ENCODE results near the gene PIK3CD.
"Not testable (repeated sequence)": the region's sequence is repeated elsewhere in the genome, so short reads cannot be mapped to it uniquely, and the experiment has no call there.

Gene PIK3CD

DNA sequence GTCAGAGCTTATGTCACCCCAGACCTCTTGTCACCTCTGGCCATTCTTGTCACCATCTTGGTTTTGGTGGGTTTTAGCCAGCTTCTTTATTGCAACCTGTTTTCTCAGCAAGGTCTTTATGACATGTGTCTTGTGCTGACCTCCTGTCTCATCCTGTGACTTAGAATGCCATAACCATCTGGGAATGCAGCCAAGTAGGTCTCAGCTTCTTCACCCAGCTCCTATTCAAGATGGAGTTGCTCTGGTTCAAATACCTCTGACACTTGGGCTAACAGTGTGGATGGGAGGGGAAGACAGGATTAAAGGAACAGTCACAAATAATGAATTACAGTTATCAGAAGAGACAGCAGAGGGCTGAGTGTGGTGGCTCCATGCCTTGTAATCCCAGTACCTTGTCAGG is 30.5 kb upstream of the PIK3CD start:
- no peak overlapping the region for H3K4me3 ChIP-seq (ENCODE audit: insufficient read depth, low read depth, low read length, poor library complexity, severe bottlenecking)
- no peak overlapping the region for H3K27ac ChIP-seq (ENCODE audit: insufficient read depth, low read length, poor library complexity, severe bottlenecking)
- peaks cover 1% of the 10 kb centered on the region for H3K4me1 ChIP-seq (ENCODE audit: control insufficient read depth, insufficient read depth, low read length, poor library complexity, severe bottlenecking)
- H3K36me3 ChIP-seq (ENCODE audit: control insufficient read depth, insufficient read depth, low read length): no peaks in the 10 kb centered on the region
- no peak for DNase-seq
- H3K27me3 ChIP-seq (replicated peaks; ENCODE audit: control insufficient read depth, insufficient read depth, low read length, poor library complexity, severe bottlenecking): no peaks in the 10 kb centered on the region
- no peaks in the 10 kb centered on the region for H3K9me3 ChIP-seq (ENCODE audit: control insufficient read depth, low read length)

DNA sequence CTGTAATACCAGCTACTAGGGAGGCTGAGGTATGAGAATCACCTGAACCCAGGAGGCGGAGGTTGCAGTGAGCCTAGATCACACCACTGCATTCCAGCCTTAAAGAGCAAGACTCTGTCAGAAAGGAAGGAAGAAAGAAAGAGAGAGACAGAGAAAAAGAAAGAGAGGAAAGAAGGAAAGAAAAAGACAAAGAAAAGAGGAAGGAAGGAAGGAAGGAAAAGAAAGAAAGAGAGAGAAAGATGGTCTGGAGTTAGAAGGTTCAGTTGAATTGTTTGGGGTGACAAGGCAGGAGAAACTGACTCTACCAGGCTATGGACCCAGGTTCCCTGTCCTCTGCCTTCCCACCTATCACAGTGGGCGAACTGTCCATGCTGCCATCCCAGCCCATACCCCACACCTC is 27.4 kb upstream of the PIK3CD start:
- H3K9me3 ChIP-seq (ENCODE audit: control insufficient read depth, low read length): no peaks in the 10 kb centered on the region
- no peak for DNase-seq
- no peak overlapping the region for H3K27ac ChIP-seq (ENCODE audit: insufficient read depth, low read length, poor library complexity, severe bottlenecking)
- H3K4me3 ChIP-seq (ENCODE audit: insufficient read depth, low read depth, low read length, poor library complexity, severe bottlenecking): no peak overlapping the region
- H3K4me1 ChIP-seq (ENCODE audit: control insufficient read depth, insufficient read depth, low read length, poor library complexity, severe bottlenecking): peaks cover 26% of the 10 kb centered on the region
- H3K36me3 ChIP-seq (ENCODE audit: control insufficient read depth, insufficient read depth, low read length): no peaks in the 10 kb centered on the region
- H3K27me3 ChIP-seq (replicated peaks; ENCODE audit: control insufficient read depth, insufficient read depth, low read length, poor library complexity, severe bottlenecking): no peaks in the 10 kb centered on the region

DNA sequence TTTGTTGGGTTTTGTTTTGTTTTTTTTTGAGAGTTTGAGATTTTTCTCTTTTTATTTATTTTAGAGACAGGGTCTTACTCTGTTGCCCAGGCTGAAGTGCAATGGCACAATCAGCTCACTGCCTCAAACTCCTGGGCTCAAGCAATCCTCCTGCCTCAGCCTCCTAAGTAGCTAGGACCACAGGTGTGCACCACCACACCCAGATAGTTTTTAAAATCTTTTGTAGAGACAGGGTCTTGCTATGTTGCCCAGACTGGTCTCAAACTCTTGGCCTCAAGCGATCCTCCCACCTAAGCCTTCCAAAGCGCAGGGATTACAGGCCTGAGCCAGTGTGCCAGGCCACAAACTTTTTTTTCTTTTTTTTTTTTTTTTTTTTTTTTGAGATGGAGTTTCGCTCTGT is 26.5 kb upstream of the PIK3CD start:
- peaks cover 27% of the 10 kb centered on the region for H3K4me1 ChIP-seq (ENCODE audit: control insufficient read depth, insufficient read depth, low read length, poor library complexity, severe bottlenecking)
- not testable (repeated sequence) for H3K27me3 ChIP-seq (replicated peaks; ENCODE audit: control insufficient read depth, insufficient read depth, low read length, poor library complexity, severe bottlenecking); H3K4me3 ChIP-seq (ENCODE audit: insufficient read depth, low read depth, low read length, poor library complexity, severe bottlenecking); H3K27ac ChIP-seq (ENCODE audit: insufficient read depth, low read length, poor library complexity, severe bottlenecking); DNase-seq; H3K9me3 ChIP-seq (ENCODE audit: control insufficient read depth, low read length); H3K36me3 ChIP-seq (ENCODE audit: control insufficient read depth, insufficient read depth, low read length)

DNA sequence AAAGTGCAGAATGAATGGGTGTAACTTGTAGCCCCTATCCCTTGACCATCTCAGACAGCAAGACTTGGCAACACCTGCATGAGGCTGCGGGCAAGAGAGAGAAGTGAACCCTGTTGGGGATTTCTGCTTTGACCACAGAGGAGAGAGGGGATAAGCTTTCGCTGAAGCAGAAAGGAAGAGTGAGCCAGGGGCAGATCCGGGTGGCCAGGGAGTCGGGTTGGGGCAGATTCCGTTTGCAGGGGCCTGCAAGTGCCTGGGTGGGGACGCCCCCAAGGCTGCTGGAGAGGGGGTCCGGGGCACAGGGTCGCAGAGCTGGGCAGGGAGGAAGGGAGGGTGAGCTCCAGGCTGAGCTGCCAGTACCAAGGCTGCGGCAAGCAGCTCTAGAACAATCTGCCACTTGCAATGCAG is 25.3 kb upstream of the PIK3CD start:
- Histone ChIP-seq H3K27me3 (replicated peaks; ENCODE audit: control insufficient read depth, insufficient read depth, low read length, poor library complexity, severe bottlenecking) (no peaks in the 10 kb centered on the region), H3K36me3 (ENCODE audit: control insufficient read depth, insufficient read depth, low read length) (no peaks in the 10 kb centered on the region), H3K9me3 (ENCODE audit: control insufficient read depth, low read length) (no peaks in the 10 kb centered on the region), H3K4me3 (ENCODE audit: insufficient read depth, low read depth, low read length, poor library complexity, severe bottlenecking) (peak overlapping the region; percentile 52), H3K4me1 (ENCODE audit: control insufficient read depth, insufficient read depth, low read length, poor library complexity, severe bottlenecking) (peaks cover 27% of the 10 kb centered on the region), H3K27ac (ENCODE audit: insufficient read depth, low read length, poor library complexity, severe bottlenecking) (no peak overlapping the region)
- peak in 1 of 3 donors; percentile 7 for DNase-seq

DNA sequence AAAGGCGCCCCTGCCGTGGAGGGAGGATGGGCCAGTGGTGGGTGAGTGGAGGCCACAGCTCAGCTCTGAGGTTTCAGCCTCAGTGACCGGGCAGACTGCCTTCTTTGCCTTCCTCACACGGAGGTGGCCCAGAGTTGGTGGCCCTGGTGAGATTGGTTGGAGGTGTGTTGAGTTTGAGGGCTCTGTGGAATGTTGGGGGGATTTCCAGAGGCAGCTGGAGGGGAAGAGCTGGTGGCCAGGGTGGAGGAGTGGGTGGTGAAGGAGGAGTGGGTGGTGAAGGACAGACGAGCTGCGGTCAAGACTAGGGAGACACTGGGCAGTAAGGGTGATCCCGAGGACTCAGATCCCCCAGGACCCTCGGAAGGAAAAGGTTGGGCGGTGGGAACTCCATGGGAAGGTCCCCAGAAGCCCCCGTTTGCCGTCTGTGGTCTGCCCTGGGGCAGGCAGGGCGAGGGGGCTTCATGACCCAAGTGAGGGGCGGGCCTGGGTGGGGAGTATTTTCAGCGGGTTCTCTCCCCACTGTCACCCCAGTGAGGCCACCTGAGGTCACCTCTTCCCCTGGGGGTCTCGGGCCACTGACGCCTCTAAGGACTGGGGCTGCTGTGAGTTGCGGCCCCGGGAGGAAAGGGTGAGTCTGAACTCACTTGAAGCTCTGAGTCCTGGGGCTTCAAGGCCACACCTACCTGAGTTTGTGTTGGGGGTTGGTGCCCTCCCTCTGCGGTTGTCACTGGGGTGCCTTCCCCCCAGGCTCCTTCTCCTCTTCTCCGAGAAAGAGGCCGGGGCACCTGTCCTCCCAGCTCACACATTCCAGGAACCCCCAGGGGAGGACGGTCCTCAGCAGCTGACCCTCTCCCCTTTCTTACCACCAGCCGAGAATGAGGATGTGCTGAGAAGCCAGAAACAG is 22.7 kb upstream of the PIK3CD start:
- peak overlapping the region; percentile 84 for H3K27ac ChIP-seq (ENCODE audit: insufficient read depth, low read length, poor library complexity, severe bottlenecking)
- no peaks in the 10 kb centered on the region for H3K9me3 ChIP-seq (ENCODE audit: control insufficient read depth, low read length)
- no peaks in the 10 kb centered on the region for H3K36me3 ChIP-seq (ENCODE audit: control insufficient read depth, insufficient read depth, low read length)
- H3K4me1 ChIP-seq (ENCODE audit: control insufficient read depth, insufficient read depth, low read length, poor library complexity, severe bottlenecking): peaks cover 27% of the 10 kb centered on the region
- DNase-seq: peak; percentile 45 to 57 (median 45)
- peak overlapping the region; percentile 33 for H3K4me3 ChIP-seq (ENCODE audit: insufficient read depth, low read depth, low read length, poor library complexity, severe bottlenecking)
- H3K27me3 ChIP-seq (replicated peaks; ENCODE audit: control insufficient read depth, insufficient read depth, low read length, poor library complexity, severe bottlenecking): no peaks in the 10 kb centered on the region

DNA sequence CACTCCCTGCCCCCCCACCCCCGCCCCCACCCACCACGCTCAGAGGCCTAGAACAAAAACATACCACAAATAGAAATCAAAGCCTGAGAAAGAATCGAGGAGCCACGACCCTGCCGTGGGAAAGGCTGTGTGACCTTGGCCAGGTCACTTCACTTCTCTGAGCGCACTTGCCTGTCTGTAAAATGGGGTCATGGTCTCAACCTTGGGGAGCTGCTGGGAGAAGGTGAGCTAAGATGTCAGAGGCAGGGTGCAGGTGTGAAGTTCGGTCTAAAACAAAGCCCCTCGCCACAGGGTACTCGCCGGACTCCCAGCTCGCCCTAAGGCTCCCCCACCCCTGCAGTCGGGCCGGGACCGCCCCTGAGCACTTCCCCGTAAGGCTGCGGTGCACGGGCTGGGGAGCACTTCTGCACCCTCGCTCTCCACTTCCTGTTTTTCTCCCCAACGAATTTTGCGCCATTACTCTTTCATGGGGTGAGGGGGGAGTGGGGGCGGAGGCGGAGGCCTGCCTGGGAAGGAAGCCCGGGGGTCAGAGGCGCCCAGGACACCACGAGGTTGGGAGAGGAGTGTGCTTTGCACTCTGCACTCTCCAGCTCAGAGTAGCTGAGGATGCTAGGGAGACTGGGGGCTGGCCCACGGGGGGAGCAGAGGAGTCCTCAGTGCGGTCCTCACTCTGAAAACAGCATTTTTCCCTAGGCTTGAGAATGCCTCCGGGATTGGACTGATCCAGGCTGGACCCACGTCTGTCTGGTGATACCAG is 21.9 kb upstream of the PIK3CD start:
- Histone ChIP-seq H3K27ac (ENCODE audit: insufficient read depth, low read length, poor library complexity, severe bottlenecking) (peak overlapping the region; percentile 84), H3K27me3 (replicated peaks; ENCODE audit: control insufficient read depth, insufficient read depth, low read length, poor library complexity, severe bottlenecking) (no peaks in the 10 kb centered on the region), H3K36me3 (ENCODE audit: control insufficient read depth, insufficient read depth, low read length) (peaks cover 3% of the 10 kb centered on the region), H3K4me3 (ENCODE audit: insufficient read depth, low read depth, low read length, poor library complexity, severe bottlenecking) (peak overlapping the region; percentile 60), H3K4me1 (ENCODE audit: control insufficient read depth, insufficient read depth, low read length, poor library complexity, severe bottlenecking) (peaks cover 27% of the 10 kb centered on the region), H3K9me3 (ENCODE audit: control insufficient read depth, low read length) (no peaks in the 10 kb centered on the region)
- peak; percentile 46 to 62 (median 55) for DNase-seq

DNA sequence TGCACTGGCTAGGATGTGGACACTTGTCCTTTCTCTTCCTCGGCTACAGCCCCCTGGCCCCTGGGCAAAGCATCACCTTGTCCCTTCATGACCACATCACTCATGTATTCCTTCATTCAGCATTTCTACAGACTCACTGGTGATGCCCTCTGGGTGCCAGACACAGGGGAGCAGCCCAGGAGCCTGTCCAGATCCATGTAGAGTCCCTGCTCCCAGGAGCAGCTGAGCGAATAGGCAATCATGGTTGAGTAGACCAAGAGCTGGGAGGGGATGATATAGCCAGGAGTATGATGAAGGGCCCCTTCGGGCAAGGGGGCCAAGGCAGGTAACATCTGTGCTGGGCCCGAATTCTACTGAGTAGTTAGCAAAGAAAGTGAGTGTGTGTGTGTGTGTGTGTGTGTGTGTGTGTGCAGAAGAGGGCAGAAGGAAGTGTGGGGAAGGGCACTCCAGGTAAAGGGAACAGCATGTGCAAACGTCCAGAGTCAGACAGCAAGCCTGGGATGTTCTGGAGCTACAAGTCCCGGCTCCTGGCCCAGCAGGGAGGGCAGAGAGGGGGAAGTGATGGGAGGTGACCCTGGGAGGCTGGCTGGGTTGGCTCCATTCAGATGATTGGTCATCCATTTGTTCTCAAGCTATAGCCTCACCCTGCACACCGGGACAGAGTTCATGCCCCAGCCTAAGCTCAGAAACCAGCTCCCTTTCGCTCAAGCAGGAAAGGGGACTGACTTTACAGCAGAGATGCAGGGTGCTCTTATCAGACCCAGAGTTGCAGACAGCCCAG is 21.0 kb upstream of the PIK3CD start:
- peak overlapping the region; percentile 84 for H3K27ac ChIP-seq (ENCODE audit: insufficient read depth, low read length, poor library complexity, severe bottlenecking)
- peak overlapping the region; percentile 60 for H3K4me3 ChIP-seq (ENCODE audit: insufficient read depth, low read depth, low read length, poor library complexity, severe bottlenecking)
- H3K27me3 ChIP-seq (replicated peaks; ENCODE audit: control insufficient read depth, insufficient read depth, low read length, poor library complexity, severe bottlenecking): no peaks in the 10 kb centered on the region

DNA sequence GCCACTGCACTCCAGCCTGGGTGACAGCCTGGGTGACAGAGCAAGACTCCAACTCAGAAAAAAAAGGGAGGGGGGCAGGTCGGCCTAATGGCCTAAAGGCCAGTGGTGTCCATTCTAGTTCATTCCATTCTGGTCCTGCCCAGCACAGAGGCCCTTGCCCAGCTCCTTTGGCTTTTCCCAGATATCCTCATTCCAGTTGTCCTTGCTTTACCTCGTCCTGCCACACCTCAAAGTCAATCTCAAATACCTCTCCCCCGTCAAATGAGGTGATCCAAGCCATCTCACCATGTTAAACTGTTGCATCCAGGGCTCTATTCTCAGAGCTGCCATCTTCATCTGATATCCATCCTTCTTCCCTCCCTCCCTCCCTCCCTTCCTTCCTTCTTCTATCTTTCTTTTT is 19.9 kb upstream of the PIK3CD start:
- Histone ChIP-seq H3K27me3 (replicated peaks; ENCODE audit: control insufficient read depth, insufficient read depth, low read length, poor library complexity, severe bottlenecking) (no peaks in the 10 kb centered on the region), H3K4me1 (ENCODE audit: control insufficient read depth, insufficient read depth, low read length, poor library complexity, severe bottlenecking) (peaks cover 22% of the 10 kb centered on the region), H3K4me3 (ENCODE audit: insufficient read depth, low read depth, low read length, poor library complexity, severe bottlenecking) (no peak overlapping the region)

More for the DNA sequence above, 21.0 kb upstream of the PIK3CD start:
- no peak for DNase-seq
- H3K9me3 ChIP-seq (ENCODE audit: control insufficient read depth, low read length): no peaks in the 10 kb centered on the region
- peaks cover 27% of the 10 kb centered on the region for H3K4me1 ChIP-seq (ENCODE audit: control insufficient read depth, insufficient read depth, low read length, poor library complexity, severe bottlenecking)
- peaks cover 3% of the 10 kb centered on the region for H3K36me3 ChIP-seq (ENCODE audit: control insufficient read depth, insufficient read depth, low read length)

DNA sequence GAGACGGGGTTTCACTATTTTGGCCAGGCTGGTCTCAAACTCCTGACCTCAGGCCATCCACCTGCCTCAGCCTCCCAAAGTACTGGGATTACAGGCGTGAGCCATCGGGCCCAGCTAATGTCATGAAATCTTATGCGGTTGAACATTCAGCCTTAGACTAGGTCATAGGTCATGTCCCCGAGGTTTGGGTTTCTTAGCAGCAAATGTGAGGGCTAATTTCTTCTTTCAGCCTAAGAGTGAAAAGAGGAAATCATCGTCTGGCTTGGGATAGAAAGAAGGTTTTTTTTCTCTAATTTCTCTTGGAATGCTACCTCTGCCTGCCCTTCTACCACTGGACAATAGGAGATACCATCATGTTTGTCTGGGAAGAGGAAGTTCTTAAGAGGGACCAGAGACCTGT is 18.0 kb upstream of the PIK3CD start:
- Histone ChIP-seq H3K4me3 (ENCODE audit: insufficient read depth, low read depth, low read length, poor library complexity, severe bottlenecking) (no peak overlapping the region), H3K27me3 (replicated peaks; ENCODE audit: control insufficient read depth, insufficient read depth, low read length, poor library complexity, severe bottlenecking) (no peaks in the 10 kb centered on the region), H3K4me1 (ENCODE audit: control insufficient read depth, insufficient read depth, low read length, poor library complexity, severe bottlenecking) (peaks cover 7% of the 10 kb centered on the region), H3K36me3 (ENCODE audit: control insufficient read depth, insufficient read depth, low read length) (peaks cover 3% of the 10 kb centered on the region), H3K9me3 (ENCODE audit: control insufficient read depth, low read length) (no peaks in the 10 kb centered on the region), H3K27ac (ENCODE audit: insufficient read depth, low read length, poor library complexity, severe bottlenecking) (no peak overlapping the region)
- DNase-seq: no peak

More for the DNA sequence above, 19.9 kb upstream of the PIK3CD start:
- Histone ChIP-seq H3K27ac (ENCODE audit: insufficient read depth, low read length, poor library complexity, severe bottlenecking) (no peak overlapping the region), H3K9me3 (ENCODE audit: control insufficient read depth, low read length) (no peaks in the 10 kb centered on the region), H3K36me3 (ENCODE audit: control insufficient read depth, insufficient read depth, low read length) (peaks cover 3% of the 10 kb centered on the region)
- no peak for DNase-seq
